NCI-H1417 treated with DMSO at 0.1 percent for 48 hours (cell line): ENCODE data around the gene TRIO.

Source experiments
- DNase-seq: peaks from one replicate; lab custom pipeline; 2025; lab: John Stamatoyannopoulos, UW

TRIO gene

DNA sequence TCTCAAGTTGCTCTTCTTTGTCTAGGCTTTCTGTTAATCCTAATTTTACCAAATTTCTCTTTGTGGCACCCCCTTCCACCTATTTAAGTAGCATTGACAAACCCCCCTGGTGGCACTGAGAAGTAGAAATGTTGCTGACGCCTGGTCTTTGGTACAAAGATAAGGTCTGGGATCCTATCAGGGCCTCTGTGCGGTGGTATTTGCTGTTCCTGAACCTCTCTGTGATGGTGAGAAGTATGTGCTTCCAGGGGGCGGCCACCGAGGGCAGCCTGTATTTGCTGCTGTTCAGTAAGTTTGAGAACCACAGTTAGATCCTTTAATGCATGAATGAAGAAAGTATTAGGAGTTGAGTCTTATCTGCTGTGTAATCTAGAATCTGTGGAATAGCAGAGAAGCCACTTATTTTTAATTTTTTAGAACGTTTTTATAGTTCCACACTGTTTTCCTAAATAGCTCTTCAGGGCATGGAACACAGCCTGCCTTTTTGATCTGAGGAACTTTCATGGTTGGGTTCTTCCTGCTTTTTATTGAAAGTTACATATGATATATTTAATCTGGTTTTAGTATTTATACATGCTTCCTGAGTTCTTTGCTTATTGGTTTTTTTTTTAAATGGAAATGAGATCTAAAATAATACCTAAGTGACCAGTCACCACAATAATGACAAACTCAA is 124.2 kb downstream of the TRIO start:
- no peak for DNase-seq

DNA sequence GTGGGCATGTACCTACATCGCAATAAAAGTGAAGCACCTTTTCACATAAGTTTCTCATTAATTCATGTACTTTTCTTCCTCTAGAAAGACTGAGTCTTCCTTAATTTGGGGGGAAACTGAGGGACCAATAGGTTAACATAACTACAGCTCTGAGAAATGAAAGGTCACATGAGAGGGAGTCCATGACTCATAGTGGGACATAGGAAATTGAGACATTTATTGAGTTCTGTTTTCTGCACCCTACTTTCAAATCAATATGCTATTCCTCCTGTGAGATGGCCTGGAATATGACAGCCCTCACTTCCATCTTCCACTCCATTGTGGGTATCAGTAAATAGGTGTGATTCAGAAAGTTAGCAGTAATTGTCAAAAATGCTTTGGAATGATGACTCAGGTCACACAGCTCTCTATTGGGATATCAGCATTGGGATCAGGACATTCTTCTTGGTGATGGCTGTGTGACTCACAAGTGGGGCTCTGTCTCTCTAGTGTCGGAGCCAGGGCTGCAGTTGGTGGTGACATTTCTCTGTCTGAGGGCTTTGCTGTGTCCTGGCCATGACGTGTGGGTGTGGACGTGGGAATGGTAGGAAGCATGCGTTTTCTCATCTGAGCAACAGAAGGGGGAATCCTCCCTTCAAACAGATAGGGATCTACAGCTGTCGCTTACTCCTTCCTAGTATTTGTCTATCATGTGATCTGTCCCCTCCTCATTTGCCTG is 125.0 kb downstream of the TRIO start:
- DNase-seq, result no peak

DNA sequence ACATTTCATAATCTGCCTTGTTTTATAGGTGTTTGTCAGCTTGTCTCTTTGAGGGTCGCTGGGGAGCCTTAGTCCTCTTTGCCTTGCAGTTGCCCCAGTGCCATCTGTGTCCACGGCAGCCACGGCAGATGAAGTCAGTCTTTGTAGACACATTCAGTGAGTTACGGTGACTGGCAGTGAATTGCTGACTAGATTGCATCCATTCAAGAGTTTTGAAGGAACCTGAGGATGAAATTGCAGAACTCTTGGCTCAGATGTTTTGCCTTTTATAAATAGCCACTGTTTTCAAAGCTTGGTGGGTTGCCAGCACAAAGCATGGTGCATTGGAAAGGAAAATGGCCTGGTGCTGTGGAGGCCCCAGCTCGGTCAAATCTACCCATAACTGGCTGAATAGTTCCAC is 125.6 kb downstream of the TRIO start:
- no peak for DNase-seq

DNA sequence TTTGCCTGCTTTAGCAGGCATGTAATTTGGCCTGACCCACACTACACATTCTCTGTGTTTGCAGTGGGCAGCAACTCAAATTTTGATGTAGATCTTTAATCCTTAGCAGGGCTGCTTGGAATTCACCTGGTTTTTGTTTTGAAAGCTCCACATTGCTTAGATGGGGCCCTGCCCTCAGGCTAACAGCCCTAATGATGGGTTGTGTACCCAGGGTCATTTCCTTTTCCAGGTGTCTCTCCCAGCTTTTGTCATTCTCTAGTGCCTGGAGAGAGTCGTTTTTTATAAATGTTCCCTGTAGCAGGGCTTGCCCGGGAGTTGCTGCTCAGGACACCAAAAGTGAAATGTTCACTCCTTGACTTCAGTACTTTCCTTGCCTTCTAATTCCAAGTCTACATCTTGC is 126.3 kb downstream of the TRIO start:
- peak; percentile 34 for DNase-seq

DNA sequence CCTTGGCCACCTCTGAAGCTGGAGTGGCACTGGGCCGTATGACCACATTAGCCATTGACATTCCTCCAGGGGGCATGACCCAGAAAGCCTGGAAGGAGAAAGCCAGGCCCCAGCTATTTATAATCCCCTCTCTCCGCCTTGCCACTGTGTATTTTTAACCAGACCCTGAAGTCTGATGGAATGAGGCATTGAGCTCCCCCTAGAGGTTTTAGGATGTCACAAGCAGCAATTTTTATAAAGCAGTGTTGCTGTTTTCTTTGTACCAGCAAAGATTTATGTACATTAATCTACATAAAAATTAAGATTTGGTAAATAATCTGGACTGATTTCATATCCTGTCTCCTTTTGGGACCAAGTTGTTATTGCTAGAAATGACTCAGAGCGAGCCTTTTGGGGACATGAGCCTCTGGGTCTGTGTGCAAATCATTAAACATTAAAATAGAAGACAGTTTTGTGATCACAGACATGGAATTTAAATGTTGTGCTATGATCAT is 127.1 kb downstream of the TRIO start:
- peak; percentile 35 for DNase-seq

DNA sequence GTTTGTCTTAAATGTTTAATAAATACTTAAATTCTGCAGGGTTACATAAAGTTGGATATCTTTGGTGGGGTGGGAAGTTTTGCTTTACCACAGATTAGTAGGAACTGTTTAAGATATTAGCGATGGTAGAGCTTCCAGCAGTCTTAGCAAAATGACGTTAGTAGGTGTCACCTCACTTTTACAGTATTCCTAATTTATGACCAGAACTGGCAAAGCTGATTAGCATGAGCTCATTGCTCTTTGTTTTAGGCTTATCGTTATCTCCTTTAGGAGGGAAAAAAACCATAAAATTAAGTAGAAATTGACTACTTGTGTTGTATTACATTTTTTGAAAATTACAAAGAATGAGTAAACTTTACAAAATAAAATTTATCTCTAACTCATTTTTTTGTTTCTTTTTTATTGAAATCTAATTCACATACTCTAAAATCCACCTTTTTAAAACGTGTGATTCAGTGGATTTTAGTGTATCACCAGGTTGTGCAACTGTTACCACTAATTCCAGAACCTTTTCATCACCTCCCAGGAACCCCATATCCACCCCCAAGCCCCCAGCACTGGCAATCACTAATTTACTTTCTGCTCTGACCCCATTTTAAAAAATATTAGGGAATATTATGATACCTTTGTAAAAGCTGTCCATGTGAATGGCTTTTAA is 129.5 kb downstream of the TRIO start:
- no peak for DNase-seq

DNA sequence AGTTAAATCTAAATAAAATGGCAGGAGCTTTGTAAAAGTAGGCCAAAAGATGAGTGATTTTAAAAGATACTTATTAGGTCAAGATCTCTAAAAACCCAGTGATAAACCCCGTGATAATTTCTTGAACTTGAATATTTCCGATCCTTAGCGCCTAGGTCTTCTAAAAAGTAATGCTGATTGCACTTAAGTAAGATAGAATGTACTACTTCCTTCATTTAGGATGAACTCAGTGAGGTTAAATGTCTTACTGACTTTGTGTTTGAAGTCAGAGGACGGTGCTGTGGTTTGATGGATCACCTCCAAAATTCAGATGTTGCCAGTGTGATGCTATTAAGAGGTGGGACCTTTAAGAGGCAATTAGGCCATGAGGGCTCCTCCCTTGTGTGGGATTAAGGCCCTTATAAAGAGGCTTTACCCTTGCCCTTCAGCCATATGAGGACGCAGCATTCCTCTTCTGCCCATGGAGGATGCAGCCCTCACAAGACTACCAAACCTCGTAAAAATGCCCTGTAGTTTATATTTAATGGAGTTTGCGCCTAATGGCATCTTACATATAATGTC is 130.1 kb downstream of the TRIO start:
- DNase-seq, result no peak

DNA sequence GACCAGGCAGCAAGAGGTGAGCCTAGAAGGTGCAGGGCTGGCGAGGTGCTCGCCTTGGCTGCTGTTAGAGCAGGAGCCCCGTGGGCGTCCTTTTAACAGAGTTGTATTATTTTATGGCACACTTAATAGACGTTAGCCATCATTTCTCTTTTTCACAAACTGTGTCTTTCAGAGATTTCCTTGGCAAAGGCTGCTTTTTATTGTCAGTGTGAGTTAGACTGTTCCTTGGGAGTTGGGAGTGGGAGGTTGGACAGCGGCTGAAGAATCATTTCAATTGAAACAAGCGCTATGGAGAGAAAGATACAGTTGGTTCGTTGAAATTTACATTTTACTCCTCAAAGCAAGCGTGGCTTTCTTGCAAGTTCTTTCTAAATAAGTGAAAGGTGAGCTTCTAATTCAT is 133.2 kb downstream of the TRIO start:
- no peak for DNase-seq

DNA sequence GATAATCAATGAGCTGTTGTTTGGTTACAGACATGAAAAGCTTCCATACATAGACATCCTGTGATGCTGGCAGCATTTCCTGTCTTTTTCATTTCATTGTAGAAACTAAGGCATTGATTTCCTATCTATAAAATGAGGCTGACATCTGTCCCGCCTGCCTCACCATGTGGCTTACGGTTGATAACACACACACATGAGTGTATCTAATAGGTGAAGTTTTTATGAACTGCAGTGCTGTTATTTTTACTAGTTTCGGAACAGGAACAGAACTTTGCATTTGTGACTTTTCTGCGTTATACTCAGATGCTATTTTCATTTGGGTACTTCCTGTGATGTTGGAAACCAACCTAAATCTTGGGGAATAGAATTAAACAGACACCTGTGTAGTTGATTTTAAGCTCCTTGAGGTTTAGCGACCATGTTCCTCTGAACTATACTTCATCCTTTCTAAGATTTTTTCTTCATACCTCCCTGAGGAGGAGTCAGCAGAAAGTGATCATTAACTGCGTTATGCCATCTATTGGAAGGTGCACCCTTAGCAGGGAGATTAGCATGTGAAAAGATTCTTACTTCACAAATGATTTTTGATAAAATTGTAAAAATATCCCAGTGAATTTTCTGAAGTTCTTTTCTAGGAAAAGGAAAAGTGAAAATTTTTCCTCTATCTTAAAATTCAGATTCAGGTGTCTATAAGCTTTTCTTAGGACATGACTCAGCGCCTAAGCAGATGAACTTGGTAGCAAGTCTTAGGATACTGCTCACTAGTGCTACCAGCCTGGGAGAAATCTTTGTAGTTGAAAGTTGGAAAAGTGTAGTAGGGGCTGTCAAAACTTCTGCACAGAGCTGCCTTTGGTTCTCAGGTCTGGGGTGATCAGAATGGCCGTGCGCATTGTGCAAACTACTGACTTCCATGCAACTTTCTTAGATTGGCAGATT is 134.5 kb downstream of the TRIO start:
- no peak for DNase-seq

DNA sequence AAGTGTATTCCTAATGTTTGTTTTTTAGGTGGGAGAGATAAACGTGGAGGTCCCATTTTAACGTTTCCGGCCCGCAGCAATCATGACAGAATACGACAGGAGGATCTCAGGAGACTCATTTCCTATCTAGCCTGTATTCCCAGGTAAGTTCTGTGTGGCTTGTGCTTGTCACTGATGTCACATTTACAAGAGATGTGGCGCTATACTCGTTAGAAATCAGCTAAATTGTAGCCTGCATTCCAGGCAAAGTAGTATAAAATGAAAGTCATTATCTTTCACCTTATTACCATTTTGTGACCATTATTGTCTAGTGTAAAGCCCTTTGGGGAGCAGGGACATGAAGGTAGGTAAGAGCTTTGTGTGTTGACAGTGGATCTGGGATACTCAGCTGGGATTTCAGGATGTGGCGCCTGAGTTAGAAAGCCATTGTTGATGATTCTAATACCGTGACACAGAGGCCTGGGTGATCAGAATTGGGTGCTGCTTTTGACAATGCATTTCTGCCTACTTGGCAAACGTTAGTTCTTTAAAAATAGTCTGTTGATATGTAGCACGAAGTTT is 137.2 kb downstream of the TRIO start:
- DNase-seq, result no peak

DNA sequence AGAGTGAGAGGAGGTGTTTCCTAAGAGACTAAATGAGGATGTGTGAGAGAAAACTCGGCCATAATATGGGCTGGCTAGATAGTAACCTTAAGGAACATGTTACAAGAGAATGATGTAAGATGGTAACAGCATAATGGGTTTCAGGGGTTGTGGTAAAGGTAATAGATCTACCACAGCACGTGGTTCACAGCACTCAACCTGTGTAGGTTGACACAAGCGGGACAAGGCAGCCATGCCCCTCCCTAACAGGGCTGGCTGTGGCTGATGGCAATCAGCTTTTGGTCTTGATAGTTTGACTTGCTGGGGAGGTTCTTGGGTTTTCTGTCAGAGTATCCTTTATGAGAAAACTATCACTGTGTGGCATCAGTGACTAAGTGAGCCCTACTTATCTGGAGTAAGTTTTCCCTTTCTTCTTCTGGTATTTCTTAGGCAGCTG is 138.6 kb downstream of the TRIO start:
- DNase-seq, result no peak

DNA sequence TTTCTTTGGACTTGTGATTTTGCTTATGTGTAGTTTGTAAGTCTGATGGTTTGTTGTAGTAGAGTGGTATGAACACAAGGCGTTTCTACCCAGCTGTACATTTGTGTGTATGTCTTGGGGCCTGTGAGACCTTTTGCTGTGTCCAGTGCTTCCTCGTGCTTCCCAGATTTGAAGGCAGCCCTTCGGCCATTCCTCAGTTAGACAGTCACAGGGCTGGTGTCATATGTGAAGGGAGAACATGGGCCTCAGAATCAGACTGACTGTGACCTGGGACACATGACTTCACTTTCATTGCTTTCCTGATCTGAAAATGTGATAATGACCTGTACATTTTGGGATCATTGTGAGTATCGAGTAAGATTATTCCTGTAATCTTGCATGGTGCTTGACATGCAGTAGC is 140.0 kb downstream of the TRIO start:
- no peak for DNase-seq

DNA sequence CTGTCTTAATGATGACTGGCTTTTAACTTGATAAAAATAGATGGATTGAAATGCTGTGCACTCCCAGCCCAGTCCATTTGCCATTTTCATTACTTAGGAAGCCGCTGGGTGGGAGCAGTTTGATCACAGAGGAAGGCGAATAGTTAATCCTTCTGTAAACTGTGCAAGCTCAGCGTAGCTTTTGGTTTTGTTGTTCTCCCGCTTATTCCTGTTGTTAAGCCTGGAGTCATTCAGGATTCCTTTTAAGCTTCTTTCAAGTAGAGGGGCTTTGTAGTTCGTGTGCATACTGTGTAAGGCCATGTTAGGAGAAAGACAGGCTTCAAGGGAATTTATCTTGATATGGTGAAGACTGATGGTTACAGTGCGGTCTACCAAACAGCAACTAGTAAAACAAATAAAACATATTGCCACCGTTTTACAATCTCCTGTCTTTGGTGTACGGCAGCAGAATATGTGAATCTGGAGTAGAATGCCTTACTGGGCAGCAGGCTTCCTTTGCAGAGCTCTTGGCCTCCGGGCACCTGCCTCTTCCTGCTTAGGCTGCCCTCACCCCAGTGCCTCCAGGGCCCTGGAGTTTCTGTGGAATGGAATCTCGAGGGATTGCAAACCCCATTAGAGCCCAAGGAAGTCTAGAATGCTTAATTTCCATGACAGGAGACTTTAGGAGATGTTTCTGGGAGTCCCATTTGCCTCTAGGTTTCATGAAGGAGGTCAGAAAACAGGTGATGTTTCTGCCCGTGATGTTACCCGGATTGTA is 141.4 kb downstream of the TRIO start:
- DNase-seq, result no peak

DNA sequence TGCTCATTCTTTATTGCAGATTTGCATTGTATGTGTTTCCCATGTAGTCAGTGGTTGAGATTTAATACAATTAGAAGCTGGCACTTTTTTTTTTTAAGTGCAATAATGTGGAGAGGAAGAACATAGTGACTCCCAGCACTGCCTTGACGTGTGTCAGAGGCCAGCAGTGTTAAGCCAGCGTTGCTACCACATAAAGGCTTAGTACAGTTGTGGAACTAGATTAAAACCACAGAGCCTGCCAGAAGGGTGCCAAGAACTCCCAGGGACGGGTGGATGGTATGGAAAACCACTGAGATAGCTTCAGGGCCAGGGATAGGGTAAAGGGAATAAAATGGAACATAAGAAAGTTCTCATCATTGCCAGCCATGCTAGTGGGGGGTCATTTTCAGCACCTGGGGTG is 142.9 kb downstream of the TRIO start:
- DNase-seq, result no peak

DNA sequence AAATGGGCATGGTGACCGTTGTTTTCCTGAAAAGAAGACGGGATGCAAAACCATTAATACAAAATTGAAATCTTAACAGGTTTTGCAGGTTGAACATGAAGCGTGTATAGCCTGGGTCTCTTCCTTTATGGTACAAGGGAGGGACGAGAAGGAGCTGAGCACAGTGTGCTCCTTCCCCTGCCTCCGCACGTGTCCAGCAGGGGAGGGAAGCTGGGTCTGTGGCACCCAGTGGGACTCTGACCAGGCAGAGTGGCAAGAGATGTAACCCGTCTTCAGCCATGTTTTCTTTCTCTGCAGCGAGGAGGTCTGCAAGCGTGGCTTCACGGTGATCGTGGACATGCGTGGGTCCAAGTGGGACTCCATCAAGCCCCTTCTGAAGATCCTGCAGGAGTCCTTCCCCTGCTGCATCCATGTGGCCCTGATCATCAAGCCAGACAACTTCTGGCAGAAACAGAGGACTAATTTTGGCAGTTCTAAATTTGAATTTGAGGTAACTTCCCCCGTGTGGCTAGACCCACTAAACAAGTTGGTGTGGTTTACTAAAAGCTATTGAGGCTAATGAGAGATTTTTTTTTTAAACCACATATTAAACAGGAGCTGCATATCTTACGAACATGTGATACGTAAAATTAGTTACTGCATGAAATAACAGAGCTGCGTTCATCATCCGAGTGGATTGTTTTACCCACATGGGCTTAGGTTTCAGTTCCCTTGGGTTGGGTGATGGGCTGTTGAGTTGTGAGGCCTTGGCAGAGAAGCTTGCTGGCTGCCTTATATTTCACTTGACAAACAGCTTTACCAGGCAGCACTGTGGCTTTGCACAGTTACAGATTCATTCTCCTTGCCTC is 143.7 kb downstream of the TRIO start:
- no peak for DNase-seq

DNA sequence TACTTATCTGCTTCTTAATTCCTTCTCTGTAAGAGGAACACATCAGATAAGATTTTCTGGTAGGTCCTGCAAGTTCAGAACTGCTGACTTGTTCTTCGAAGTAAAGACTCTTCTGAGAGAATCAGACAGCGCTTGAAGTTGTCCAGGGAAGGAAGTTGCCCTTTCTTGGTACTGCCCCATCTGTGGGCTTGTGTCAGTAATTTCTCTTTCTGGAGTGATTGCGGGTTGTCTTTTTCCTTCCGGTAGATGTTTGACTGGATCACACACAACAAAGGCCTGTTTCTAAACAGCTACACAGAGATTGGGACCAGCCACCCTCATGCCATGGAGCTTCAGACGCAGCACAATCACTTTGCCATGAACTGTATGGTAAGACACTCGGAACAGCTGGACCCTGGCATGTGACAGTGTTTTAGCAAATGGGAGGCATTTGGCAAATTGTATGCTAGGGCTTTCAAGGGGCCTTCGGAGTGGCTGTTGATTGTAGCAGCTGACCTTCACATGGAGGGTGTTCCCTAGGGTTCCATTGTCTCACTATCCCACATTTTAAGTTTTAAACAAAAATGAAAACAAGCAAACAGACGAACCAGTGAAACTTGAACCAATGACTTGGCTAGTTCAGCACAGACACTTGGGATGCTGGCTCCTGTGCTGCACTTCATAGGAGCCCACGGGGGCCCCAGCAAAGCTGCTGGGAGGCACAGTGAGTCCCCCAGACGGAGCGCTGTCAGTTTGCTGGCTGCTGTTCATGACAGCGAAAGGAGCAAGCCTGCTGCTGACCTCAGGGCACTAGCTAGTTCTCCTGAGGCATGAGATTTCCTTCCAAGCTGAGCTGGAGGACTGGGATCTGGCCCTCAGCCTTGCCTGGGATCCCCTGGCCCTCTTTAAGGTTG is 149.9 kb downstream of the TRIO start:
- DNase-seq, result no peak

DNA sequence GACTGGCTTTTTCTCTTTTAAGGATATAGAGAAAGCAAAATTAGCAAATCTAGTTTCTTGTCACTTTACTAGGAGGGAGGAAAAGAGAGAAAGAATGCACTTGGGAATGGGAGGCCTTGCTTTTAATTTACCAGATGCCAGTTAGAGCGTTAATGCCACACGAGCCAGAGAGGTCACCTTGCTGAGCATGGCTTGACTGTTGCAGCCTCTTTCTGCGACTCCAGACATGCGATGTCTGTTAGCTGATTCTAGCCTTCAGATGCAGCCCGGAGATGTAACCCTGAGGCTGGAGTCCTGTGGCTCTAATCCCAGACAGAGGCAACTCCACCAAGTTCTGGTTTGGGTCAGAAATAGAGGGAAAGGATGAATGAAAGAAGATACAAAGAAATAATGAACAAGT is 152.5 kb downstream of the TRIO start:
- no peak for DNase-seq

DNA sequence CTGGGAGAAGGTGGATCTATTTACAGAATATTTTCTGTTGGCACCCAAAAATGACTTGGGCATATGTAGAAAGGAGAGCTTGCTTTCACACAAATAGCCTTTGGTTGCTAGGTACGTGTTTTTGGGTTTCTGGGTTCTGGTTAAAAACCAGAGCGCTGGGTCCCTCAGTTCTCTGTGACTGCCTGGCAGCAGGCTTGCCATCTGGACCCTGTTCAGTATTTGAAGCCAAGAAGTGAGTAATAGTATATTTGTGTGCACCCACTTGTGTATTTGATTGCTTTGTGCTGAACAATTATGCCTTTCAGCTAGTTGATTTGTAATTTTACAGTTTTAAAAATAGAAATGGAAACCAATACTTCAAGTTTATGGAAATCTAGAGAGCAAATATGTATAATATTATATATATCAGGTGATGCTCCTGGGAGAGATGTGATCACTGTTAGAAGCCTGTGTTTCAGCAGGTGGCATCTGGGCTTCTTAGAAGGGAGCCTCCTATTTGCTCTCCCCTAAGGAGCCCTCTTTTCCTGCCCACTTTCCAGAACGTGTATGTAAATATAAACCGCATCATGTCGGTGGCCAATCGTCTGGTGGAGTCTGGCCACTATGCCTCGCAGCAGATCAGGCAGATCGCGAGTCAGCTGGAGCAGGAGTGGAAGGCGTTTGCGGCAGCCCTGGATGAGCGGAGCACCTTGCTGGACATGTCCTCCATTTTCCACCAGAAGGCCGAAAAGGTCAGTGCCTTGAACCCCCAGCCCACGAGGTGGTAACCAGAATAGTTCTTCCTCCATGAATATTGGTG is 153.6 kb downstream of the TRIO start:
- no peak for DNase-seq
